GM12874 (cell line): ENCODE data around the gene CFLAR.

Experiments
- CTCF ChIP-seq: IDR thresholded peaks from 2 replicates; pipeline ENCODE4 v1.5.1; 2011; ENCODE audit warnings: low read depth, mild to moderate bottlenecking, control low read depth, low read length, moderate library complexity; ENCODE audit not compliant: insufficient read depth

CFLAR gene

GRCh38 chr2:201223089-201224073 is 107.4 kb downstream of the CFLAR start:
- TF ChIP-seq CTCF, result no peak
